Mesenteric fat pad (tissue), 1 donor: ENCODE results near the gene PIWIL1. TPM values are rescaled to one million over a fixed set of nuclear protein-coding genes. Genes with fewer than 3 reads are reported as not detected.

Experiments used
- total RNA-seq: library from RNA; stranded (reverse); fragmentation: NEBNext Ultra II Directional; extraction: Animal tissue kit (Norgen Biotek cat#: 25700); gene quantifications from one replicate; pipeline ENCODE4 v1.2.1, GENCODE V29; 2021
- donor health status: DM: yes; HTN: yes; CAD: no.

PIWIL1 gene
- total RNA-seq, 1 donor from 2014 or later: not detected

Other genes with a start within 250 kb of the PIWIL1 start
- 1.2 TPM for gene FZD10, start 175.4 kb upstream of the PIWIL1 start, total RNA-seq